ENCODE results near the gene PLRG1. TPM values are rescaled to one million over a fixed set of nuclear protein-coding genes. Genes with fewer than 3 reads are reported as not detected.

The PLRG1 gene
- total RNA-seq, 2 donors from 2014 or later: 18.4 to 42.5 TPM

- no peak for ATAC-seq (ENCODE audit: insufficient number of reproducible peaks, low FRiP score, low read depth)
- Histone ChIP-seq H3K9me3 (no peaks in the 10 kb centered on the region), H3K36me3 (no peaks in the 10 kb centered on the region), H3K4me1 (ENCODE audit: control insufficient read depth in 1 of 2, low read depth in 2 of 2) (no peaks in the 10 kb centered on the region), H3K27ac (no peak within 1 kb of the TSS), H3K27me3 (replicated peaks; ENCODE audit: insufficient read depth) (no peaks in the 10 kb centered on the region), H3K4me3 (no peak within 1 kb of the TSS)
- TF ChIP-seq CTCF (IDR thresholded peaks at IDR 0.05): no peak
- no peak for DNase-seq (ENCODE audit: low spot score)
Observed at GRCh38 chr4:154562697-154563254, 12.6 kb upstream of the PLRG1 start, which contains the start of gene FGB. FGB (plus strand) TSS chr4:154563011; CDS start chr4:154563019, 8 bp downstream.

GRCh38 chr4:154560824-154561231 lies 10.6 kb upstream of the PLRG1 start:
- DNase-seq (ENCODE audit: low spot score): no peak
- H3K4me1 ChIP-seq (ENCODE audit: control insufficient read depth in 1 of 2, low read depth in 2 of 2): no peaks in the 10 kb centered on the region
- no peak for ATAC-seq (ENCODE audit: insufficient number of reproducible peaks, low FRiP score, low read depth)
- H3K27ac ChIP-seq: no peak overlapping the region
- H3K4me3 ChIP-seq: no peak overlapping the region
- no peak for TF ChIP-seq CTCF (IDR thresholded peaks at IDR 0.05)
- no peaks in the 10 kb centered on the region for H3K36me3 ChIP-seq
- no peaks in the 10 kb centered on the region for H3K9me3 ChIP-seq
- no peaks in the 10 kb centered on the region for H3K27me3 ChIP-seq (replicated peaks; ENCODE audit: insufficient read depth)

- H3K27me3 ChIP-seq (replicated peaks; ENCODE audit: insufficient read depth): no peaks in the 10 kb centered on the region
- DNase-seq (ENCODE audit: low spot score) (no peak), ATAC-seq (ENCODE audit: insufficient number of reproducible peaks, low FRiP score, low read depth) (no peak)
- no peak for TF ChIP-seq CTCF (IDR thresholded peaks at IDR 0.05)
- no peak overlapping the region for H3K4me3 ChIP-seq
- H3K27ac ChIP-seq: no peak overlapping the region
- H3K9me3 ChIP-seq: no peaks in the 10 kb centered on the region
- no peaks in the 10 kb centered on the region for H3K36me3 ChIP-seq
- no peaks in the 10 kb centered on the region for H3K4me1 ChIP-seq (ENCODE audit: control insufficient read depth in 1 of 2, low read depth in 2 of 2)
Observed at GRCh38 chr4:154560419-154560801, 10.2 kb upstream of the PLRG1 start.

DNA sequence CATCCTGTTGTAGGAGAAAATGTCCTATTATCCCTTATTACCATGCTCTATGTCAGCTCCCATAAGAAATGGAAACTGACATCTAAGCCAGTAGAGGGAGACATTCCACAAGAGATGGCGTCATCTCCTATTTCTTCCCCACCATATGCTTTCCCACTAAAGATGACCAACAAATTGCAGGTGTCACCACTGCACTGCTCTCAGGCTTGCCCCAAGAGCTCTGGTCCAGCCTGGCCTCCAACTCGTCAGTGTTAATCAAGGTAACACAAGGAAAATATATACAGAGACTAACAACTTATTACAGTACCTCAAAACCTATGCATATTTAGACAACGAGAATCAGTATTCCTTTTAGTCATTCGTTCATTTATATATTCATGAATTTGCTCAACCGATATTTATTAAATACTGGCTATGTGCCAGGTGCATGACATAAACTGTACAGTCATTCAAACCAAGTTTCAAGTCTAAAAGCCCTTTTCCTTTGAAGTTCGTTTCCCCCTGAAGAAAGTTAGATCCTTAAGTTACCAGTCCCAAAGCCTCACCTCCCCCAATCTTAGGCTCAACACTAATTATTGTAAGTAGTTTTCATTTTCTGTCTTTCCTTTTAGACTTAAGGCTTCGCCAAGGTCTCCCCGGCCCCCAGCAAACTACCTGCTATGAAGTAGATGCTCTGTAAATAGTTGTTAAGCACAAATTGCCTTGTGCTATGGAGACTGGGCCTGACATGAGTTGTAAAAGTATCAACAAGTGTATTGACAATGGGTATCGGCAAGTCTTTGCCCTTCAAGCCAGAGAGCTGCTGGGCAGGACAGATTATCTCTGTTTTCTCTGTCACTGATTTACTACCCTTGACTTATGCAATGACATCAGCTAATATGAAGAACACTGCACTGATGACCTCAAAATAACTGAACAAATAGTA lies 9.6 kb upstream of the PLRG1 start:
- ATAC-seq (ENCODE audit: insufficient number of reproducible peaks, low FRiP score, low read depth) (no peak), DNase-seq (ENCODE audit: low spot score) (no peak)
- no peaks in the 10 kb centered on the region for H3K27me3 ChIP-seq (replicated peaks; ENCODE audit: insufficient read depth)
- H3K9me3 ChIP-seq: no peaks in the 10 kb centered on the region
- H3K36me3 ChIP-seq: no peaks in the 10 kb centered on the region
- H3K4me3 ChIP-seq: no peak overlapping the region
- H3K27ac ChIP-seq: no peak overlapping the region
- no peak for TF ChIP-seq CTCF (IDR thresholded peaks at IDR 0.05)
- no peaks in the 10 kb centered on the region for H3K4me1 ChIP-seq (ENCODE audit: control insufficient read depth in 1 of 2, low read depth in 2 of 2)

GRCh38 chr4:154559141-154559493 lies 8.9 kb upstream of the PLRG1 start:
- H3K9me3 ChIP-seq: no peaks in the 10 kb centered on the region
- H3K4me1 ChIP-seq (ENCODE audit: control insufficient read depth in 1 of 2, low read depth in 2 of 2): no peaks in the 10 kb centered on the region
- DNase-seq (ENCODE audit: low spot score) (no peak), ATAC-seq (ENCODE audit: insufficient number of reproducible peaks, low FRiP score, low read depth) (no peak)
- no peak for TF ChIP-seq CTCF (IDR thresholded peaks at IDR 0.05)
- H3K27me3 ChIP-seq (replicated peaks; ENCODE audit: insufficient read depth): no peaks in the 10 kb centered on the region
- H3K27ac ChIP-seq: no peak overlapping the region
- no peaks in the 10 kb centered on the region for H3K36me3 ChIP-seq
- H3K4me3 ChIP-seq: no peak overlapping the region
